C4-2B (cell line): ENCODE results near the gene STRIP2.

Experiments
- ZFX ChIP-seq: fragments of 450-650 bp; IDR thresholded peaks from 2 replicates; pipeline ENCODE4 v1.6.1; 2017
- TF ChIP-seq, protein P1 (sequence below): fragments of 450-650 bp; conservative IDR thresholded peaks from 2 replicates; pipeline ENCODE4 v1.5.1; 2017; ENCODE audit warnings: mild to moderate bottlenecking

GRCh38 chr7:129393255-129393654 lies 41.0 kb upstream of the STRIP2 start:
- TF ChIP-seq, protein P1, sequence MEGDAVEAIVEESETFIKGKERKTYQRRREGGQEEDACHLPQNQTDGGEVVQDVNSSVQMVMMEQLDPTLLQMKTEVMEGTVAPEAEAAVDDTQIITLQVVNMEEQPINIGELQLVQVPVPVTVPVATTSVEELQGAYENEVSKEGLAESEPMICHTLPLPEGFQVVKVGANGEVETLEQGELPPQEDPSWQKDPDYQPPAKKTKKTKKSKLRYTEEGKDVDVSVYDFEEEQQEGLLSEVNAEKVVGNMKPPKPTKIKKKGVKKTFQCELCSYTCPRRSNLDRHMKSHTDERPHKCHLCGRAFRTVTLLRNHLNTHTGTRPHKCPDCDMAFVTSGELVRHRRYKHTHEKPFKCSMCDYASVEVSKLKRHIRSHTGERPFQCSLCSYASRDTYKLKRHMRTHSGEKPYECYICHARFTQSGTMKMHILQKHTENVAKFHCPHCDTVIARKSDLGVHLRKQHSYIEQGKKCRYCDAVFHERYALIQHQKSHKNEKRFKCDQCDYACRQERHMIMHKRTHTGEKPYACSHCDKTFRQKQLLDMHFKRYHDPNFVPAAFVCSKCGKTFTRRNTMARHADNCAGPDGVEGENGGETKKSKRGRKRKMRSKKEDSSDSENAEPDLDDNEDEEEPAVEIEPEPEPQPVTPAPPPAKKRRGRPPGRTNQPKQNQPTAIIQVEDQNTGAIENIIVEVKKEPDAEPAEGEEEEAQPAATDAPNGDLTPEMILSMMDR = no peak
- no peak for TF ChIP-seq ZFX
